AG04450 (cell line): ENCODE measurements around the gene GINS3. TPM values are rescaled to one million over a fixed set of nuclear protein-coding genes. Genes with fewer than 3 reads are reported as not detected.

Experiments used
- CTCF ChIA-PET: fragments of 300-600, 350-600 bp; formaldehyde crosslinking; extraction: SDS; loops from one replicate; lab custom pipeline; 2022; ENCODE audit warnings: antibody characterized with exemption, inconsistent platforms; lab: Charles Lee
- POLR2A ChIA-PET: fragments of 350-600 bp; formaldehyde crosslinking; extraction: SDS; loops from one replicate; lab custom pipeline; 2021; ENCODE audit warnings: antibody characterized with exemption, inconsistent platforms; lab: Yijun Ruan, JAX
- DNase-seq: peaks from one replicate; pipeline ENCODE4 v3.0.0-alpha.2; 2011; ENCODE audit warnings: low read depth, low spot score
- H3K27ac ChIP-seq: one replicate; pipeline ENCODE4 v1.5.1; 2012; ENCODE audit warnings: low read depth, low read length, control low read depth
- H3K27me3 ChIP-seq: one replicate; pipeline ENCODE4 v1.6.0; 2012; ENCODE audit warnings: low read length; ENCODE audit not compliant: control insufficient read depth, insufficient read depth
- H3K4me3 ChIP-seq: 2 replicates; pipeline ENCODE4 v1.5.1; 2011; ENCODE audit warnings: mild to moderate bottlenecking, low read depth, low read length, control low read depth
- H3K9me3 ChIP-seq: 2 replicates; pipeline ENCODE4 v1.5.1; 2012; ENCODE audit warnings: low read length; ENCODE audit not compliant: control insufficient read depth, insufficient read depth
- CTCF ChIP-seq: IDR thresholded peaks from 2 replicates; pipeline ENCODE4 v1.5.1; 2011; ENCODE audit warnings: low read depth, low read length, control low read depth, inconsistent platforms
- polyA plus RNA-seq: library from polyadenylated mRNA; depleted of rRNA; stranded (reverse); fragments of >200 nt; gene quantifications from 2 replicates; pipeline ENCODE4 v1.2.3, GENCODE V29; 2011

The GINS3 gene
- polyA plus RNA-seq, 1 experiment, result 3.3 TPM

- no peak overlapping the region for H3K4me3 ChIP-seq
- no peak overlapping the region for H3K27ac ChIP-seq
- POLR2A ChIA-PET, result no interaction called here
- peaks cover under 1% of the 10 kb centered on the region for H3K27me3 ChIP-seq
- TF ChIP-seq CTCF, result no peak
- H3K9me3 ChIP-seq, result no peaks in the 10 kb centered on the region
- DNase-seq, result no peak
- CTCF ChIA-PET, result no interaction called here
These were observed 57.5 kb downstream of the GINS3 start for GRCh38 chr16:58449768-58450167.

DNA sequence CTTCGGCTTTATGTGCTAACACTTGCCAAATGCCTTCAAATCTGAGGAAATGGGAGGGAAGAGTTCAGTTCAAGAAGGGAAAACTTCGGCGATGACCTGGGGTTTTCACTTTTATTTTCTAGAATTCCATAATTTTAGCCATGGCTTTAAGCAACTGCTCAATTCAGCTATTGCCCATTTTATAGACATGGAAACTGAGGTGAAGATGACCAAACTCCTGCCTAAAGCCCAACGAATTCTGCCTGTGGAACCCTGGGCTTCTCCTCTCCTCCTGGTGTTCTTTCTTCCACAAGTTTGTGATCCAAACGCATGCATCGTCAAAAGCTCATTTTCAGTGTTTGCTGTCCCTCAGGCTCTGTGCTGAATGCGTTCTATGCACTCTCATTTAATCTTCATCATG is 58.3 kb downstream of the GINS3 start:
- H3K9me3 ChIP-seq, result no peaks in the 10 kb centered on the region
- ChIA-PET CTCF (no interaction called here), POLR2A (no interaction called here)
- H3K27ac ChIP-seq, result no peak overlapping the region
- H3K4me3 ChIP-seq, result no peak overlapping the region
- TF ChIP-seq CTCF, result no peak
- H3K27me3 ChIP-seq, result peaks cover 2% of the 10 kb centered on the region
- no peak for DNase-seq

DNA sequence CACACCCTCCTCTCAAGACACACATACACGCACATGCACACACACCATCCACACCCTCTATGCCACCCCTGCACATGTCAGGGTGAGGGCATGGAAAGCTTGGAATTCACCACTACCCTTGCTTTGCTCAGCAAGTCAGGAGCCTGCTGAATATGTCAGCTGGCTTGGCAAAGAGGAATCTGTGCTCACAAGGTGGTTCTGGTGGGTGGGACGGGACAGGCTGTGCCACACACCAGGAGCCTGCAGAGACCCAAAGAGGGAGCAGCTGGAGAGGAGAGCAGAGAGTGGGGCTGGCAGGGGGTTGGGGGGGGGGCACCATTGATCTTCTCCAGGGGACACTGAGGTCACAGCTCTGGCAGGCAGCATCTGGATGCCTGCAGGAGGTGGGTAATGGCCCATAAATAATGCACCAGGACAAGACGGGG is 59.0 kb downstream of the GINS3 start:
- Histone ChIP-seq H3K27me3 (peaks cover 2% of the 10 kb centered on the region), H3K9me3 (no peaks in the 10 kb centered on the region), H3K4me3 (no peak overlapping the region), H3K27ac (no peak overlapping the region)
- ChIA-PET CTCF (no interaction called here), POLR2A (no interaction called here)
- no peak for DNase-seq
- no peak for TF ChIP-seq CTCF

- Histone ChIP-seq H3K9me3 (no peaks in the 10 kb centered on the region), H3K27me3 (peaks cover 4% of the 10 kb centered on the region), H3K27ac (no peak overlapping the region), H3K4me3 (no peak overlapping the region)
- ChIA-PET POLR2A (no interaction called here), CTCF (interaction anchor here (1.1 kb wide), 1 partner anchor 304 kb away, joined by 4 read pairs; no protein-coding TSS in a partner anchor)
- no peak for DNase-seq
- no peak for TF ChIP-seq CTCF
These were observed 59.7 kb downstream of the GINS3 start for GRCh38 chr16:58451945-58452401.

DNA sequence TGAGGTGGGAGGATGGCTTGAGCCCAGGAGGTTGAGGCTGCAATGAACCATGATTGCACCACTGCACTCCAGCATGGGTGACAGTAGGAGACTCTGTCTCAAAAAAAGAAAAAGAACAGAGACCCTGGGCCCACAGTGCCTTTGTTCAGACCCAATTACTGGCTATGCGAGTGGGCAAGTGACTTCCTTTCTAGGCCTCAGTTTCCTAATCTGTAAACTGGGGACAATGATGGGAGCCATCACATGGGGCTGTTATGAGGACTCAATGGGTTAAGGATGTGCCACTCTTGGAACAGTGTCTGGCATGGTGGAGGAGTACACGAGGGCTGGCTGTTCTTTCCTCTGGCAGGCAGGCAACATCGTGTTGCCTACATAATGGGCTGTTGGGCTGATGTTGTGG is 60.4 kb downstream of the GINS3 start:
- TF ChIP-seq CTCF, result no peak
- ChIA-PET CTCF (interaction anchor here (1.1 kb wide), 1 partner anchor 303 kb away, joined by 4 read pairs; no protein-coding TSS in a partner anchor), POLR2A (no interaction called here)
- Histone ChIP-seq H3K27ac (no peak overlapping the region), H3K4me3 (no peak overlapping the region), H3K9me3 (no peaks in the 10 kb centered on the region), H3K27me3 (peaks cover 5% of the 10 kb centered on the region)
- no peak for DNase-seq
